Measurements from ENCODE around the gene EXOC4. TPM values are rescaled to one million over a fixed set of nuclear protein-coding genes. Genes with fewer than 3 reads are reported as not detected.
"Not testable (repeated sequence)": the region's sequence is repeated elsewhere in the genome, so short reads cannot be mapped to it uniquely, and the experiment has no call there.

Gene EXOC4
- total RNA-seq, 2 donors from 2014 or later = 106 to 115 TPM

DNA sequence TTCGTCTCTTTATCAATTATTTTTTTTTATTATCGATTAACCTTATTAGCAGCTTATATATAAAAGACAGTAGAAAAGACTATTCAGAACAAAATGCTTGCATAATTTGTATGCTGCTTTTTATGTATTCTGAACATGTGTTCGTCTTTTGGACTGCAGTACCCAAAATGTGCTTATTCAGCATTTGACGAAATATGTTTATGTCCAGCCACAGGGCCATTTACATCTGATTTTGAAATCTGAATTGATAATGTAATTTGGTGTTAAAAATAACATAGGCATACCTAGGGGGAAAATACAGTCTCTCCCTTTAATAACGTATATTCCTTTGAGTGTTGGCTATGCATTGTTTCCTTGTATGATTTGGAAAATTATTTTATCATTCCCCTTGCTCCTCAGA is 386.0 kb downstream of the EXOC4 start:
- Mint-ChIP-seq H3K4me1 (peaks cover 8% of the 10 kb centered on the region), H3K4me3 (no peak overlapping the region), H3K27ac (no peak overlapping the region), H3K9me3 (no peaks in the 10 kb centered on the region), H3K36me3 (ENCODE audit: low read depth) (peaks cover 7% of the 10 kb centered on the region), H3K27me3 (ENCODE audit: insufficient read depth) (no peaks in the 10 kb centered on the region)
- H3K36me3 ChIP-seq (ENCODE audit: control insufficient read depth, insufficient read depth, low read length) = no peaks in the 10 kb centered on the region
- no peaks in the 10 kb centered on the region for H3K9me3 ChIP-seq (ENCODE audit: control insufficient read depth, low read length)
- no peaks in the 10 kb centered on the region for H3K27me3 ChIP-seq (ENCODE audit: control insufficient read depth, insufficient read depth, low read length, poor library complexity, severe bottlenecking)
- no peak overlapping the region for H3K9ac ChIP-seq (ENCODE audit: extremely low read depth, low read length, poor library complexity, severe bottlenecking)
- H3K27ac ChIP-seq (ENCODE audit: low read depth, low read length) = no peak overlapping the region
- TF ChIP-seq, protein P1, sequence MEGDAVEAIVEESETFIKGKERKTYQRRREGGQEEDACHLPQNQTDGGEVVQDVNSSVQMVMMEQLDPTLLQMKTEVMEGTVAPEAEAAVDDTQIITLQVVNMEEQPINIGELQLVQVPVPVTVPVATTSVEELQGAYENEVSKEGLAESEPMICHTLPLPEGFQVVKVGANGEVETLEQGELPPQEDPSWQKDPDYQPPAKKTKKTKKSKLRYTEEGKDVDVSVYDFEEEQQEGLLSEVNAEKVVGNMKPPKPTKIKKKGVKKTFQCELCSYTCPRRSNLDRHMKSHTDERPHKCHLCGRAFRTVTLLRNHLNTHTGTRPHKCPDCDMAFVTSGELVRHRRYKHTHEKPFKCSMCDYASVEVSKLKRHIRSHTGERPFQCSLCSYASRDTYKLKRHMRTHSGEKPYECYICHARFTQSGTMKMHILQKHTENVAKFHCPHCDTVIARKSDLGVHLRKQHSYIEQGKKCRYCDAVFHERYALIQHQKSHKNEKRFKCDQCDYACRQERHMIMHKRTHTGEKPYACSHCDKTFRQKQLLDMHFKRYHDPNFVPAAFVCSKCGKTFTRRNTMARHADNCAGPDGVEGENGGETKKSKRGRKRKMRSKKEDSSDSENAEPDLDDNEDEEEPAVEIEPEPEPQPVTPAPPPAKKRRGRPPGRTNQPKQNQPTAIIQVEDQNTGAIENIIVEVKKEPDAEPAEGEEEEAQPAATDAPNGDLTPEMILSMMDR (conservative IDR thresholded peaks at IDR 0.05) = no peak
- WGBS, 2 experiments (ENCODE audit: insufficient coverage in 1 of 2, insufficient read length in 1 of 2) = 94 to 95% methylated on average over 2 to 4 of the region's 5 CpGs
- no peak overlapping the region for H3K4me3 ChIP-seq (ENCODE audit: low read length)
- no peak for DNase-seq
- H3K4me1 ChIP-seq (ENCODE audit: control insufficient read depth, insufficient read depth, low read length) = no peaks in the 10 kb centered on the region

DNA sequence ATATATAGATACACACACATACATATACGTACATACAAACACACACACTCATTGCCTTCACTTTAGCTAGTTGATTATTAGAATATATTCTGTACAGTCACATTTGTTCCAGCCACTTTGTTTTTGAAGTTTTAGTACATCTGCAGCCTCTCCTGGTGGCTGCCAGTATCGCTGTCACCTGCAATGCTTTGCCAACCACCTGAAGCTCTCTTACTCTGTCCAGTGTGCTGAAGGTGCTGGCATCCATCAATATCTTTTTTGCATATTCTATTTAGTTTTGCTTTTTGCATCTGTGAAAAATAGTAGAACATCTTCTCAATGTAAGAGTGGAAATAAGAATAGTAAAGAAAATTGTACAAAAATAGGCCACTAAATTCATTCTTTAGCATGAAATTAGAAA is 388.6 kb downstream of the EXOC4 start:
- Histone ChIP-seq H3K27ac (ENCODE audit: low read depth, low read length) (no peak overlapping the region), H3K27me3 (ENCODE audit: control insufficient read depth, insufficient read depth, low read length, poor library complexity, severe bottlenecking) (no peaks in the 10 kb centered on the region), H3K4me1 (ENCODE audit: control insufficient read depth, insufficient read depth, low read length) (no peaks in the 10 kb centered on the region), H3K36me3 (ENCODE audit: control insufficient read depth, insufficient read depth, low read length) (no peaks in the 10 kb centered on the region), H3K9me3 (ENCODE audit: control insufficient read depth, low read length) (no peaks in the 10 kb centered on the region), H3K9ac (ENCODE audit: extremely low read depth, low read length, poor library complexity, severe bottlenecking) (no peak overlapping the region), H3K4me3 (ENCODE audit: low read length) (no peak overlapping the region)
- no peak for DNase-seq
- WGBS, 2 experiments (ENCODE audit: insufficient coverage in 1 of 2, insufficient read length in 1 of 2) = 91 to 100% methylated on average over 1 of the region's 2 CpGs
- Mint-ChIP-seq H3K4me1 (peaks cover 12% of the 10 kb centered on the region), H3K27ac (no peak overlapping the region), H3K36me3 (ENCODE audit: low read depth) (peaks cover 7% of the 10 kb centered on the region), H3K9me3 (peaks cover 3% of the 10 kb centered on the region), H3K4me3 (no peak overlapping the region), H3K27me3 (ENCODE audit: insufficient read depth) (no peaks in the 10 kb centered on the region)
- TF ChIP-seq, protein P1 (conservative IDR thresholded peaks at IDR 0.05) = peak; percentile 62

DNA sequence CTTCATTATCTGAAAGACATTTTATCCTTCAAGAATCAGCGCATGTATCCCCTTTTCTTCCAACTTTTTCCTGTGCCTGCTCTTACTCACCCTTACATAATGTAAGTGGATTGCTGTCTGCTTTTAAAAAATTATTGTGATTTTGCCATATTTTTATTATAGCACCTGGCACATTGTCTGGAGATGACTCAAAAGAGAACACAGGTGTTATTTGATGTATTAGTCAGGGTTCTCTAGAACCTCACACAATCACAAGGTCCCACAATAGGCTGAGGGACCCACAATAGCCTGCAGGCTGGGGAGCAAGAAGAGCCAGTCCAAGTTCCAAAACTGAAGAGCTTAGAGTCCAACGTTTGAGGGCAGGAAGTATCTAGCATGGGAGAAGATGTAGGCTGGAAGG is 390.0 kb downstream of the EXOC4 start:
- Histone ChIP-seq H3K36me3 (ENCODE audit: control insufficient read depth, insufficient read depth, low read length) (no peaks in the 10 kb centered on the region), H3K4me1 (ENCODE audit: control insufficient read depth, insufficient read depth, low read length) (no peaks in the 10 kb centered on the region), H3K9ac (ENCODE audit: extremely low read depth, low read length, poor library complexity, severe bottlenecking) (no peak overlapping the region), H3K9me3 (ENCODE audit: control insufficient read depth, low read length) (no peaks in the 10 kb centered on the region), H3K27ac (ENCODE audit: low read depth, low read length) (no peak overlapping the region), H3K27me3 (ENCODE audit: control insufficient read depth, insufficient read depth, low read length, poor library complexity, severe bottlenecking) (no peaks in the 10 kb centered on the region), H3K4me3 (ENCODE audit: low read length) (no peak overlapping the region)
- Mint-ChIP-seq H3K36me3 (ENCODE audit: low read depth) (peaks cover 7% of the 10 kb centered on the region), H3K4me1 (peaks cover 18% of the 10 kb centered on the region), H3K9me3 (peaks cover 3% of the 10 kb centered on the region), H3K4me3 (no peak overlapping the region), H3K27me3 (ENCODE audit: insufficient read depth) (no peaks in the 10 kb centered on the region), H3K27ac (no peak overlapping the region)
- no peak for DNase-seq
- TF ChIP-seq, protein P1 (conservative IDR thresholded peaks at IDR 0.05) = no peak
- WGBS, 2 experiments (ENCODE audit: insufficient coverage in 1 of 2, insufficient read length in 1 of 2) = 92 to 100% methylated on average over 1 to 2 of the region's 2 CpGs

DNA sequence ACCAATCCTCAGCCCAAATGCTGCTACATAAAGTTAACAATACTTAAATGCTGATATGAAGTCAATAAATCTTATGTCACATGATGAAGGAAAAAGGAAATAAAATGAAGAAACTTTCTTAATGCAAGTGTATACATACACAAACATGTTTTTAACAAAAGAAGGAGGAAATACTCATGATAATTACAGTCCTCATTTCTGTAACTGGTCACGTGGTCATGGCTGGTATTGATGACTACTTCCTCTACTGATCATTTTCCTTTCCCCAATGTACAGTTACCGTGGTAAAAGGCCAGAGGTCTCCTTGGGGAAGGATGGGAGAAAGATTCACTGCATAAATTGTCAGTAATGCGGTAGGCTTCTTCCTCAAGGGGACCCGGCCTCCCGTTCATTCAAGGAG is 390.8 kb downstream of the EXOC4 start:
- not testable (repeated sequence) for H3K27ac Mint-ChIP-seq; DNase-seq; H3K4me3 ChIP-seq (ENCODE audit: low read length); H3K27ac ChIP-seq (ENCODE audit: low read depth, low read length); H3K27me3 ChIP-seq (ENCODE audit: control insufficient read depth, insufficient read depth, low read length, poor library complexity, severe bottlenecking); H3K27me3 Mint-ChIP-seq (ENCODE audit: insufficient read depth); H3K9me3 ChIP-seq (ENCODE audit: control insufficient read depth, low read length); H3K9me3 Mint-ChIP-seq; H3K4me1 ChIP-seq (ENCODE audit: control insufficient read depth, insufficient read depth, low read length); H3K36me3 Mint-ChIP-seq (ENCODE audit: low read depth); H3K36me3 ChIP-seq (ENCODE audit: control insufficient read depth, insufficient read depth, low read length); H3K4me3 Mint-ChIP-seq; H3K9ac ChIP-seq (ENCODE audit: extremely low read depth, low read length, poor library complexity, severe bottlenecking)
- 67 to 74% methylated on average over 3 to 5 of the region's 5 CpGs for WGBS, 2 experiments (ENCODE audit: insufficient coverage in 1 of 2, insufficient read length in 1 of 2)
- H3K4me1 Mint-ChIP-seq = peaks cover 18% of the 10 kb centered on the region
